ENCODE measurements around the gene LACTB.

GRCh38 chr15:63169788-63170187 lies 48.1 kb downstream of the LACTB start:
- TF ChIP-seq CTCF (IDR thresholded peaks at IDR 0.05; ENCODE audit: poor library complexity, severe bottlenecking) (no peak), SMC3 (conservative IDR thresholded peaks at IDR 0.05; ENCODE audit: poor library complexity) (no peak), RAD21 (conservative IDR thresholded peaks at IDR 0.05) (no peak)
